ENCODE results near the gene GNG7. TPM values are rescaled to one million over a fixed set of nuclear protein-coding genes. Genes with fewer than 3 reads are reported as not detected.
"Not testable (repeated sequence)": the region's sequence is repeated elsewhere in the genome, so short reads cannot be mapped to it uniquely, and the experiment has no call there.

The GNG7 gene
- polyA plus RNA-seq, 4 donors = 5.3 to 7.1 (median 5.5) TPM

GRCh38 chr19:2608602-2608922 is 93.9 kb downstream of the GNG7 start:
- DNase-seq (ENCODE audit: low read depth in 4 of 4, low spot score in 3 of 4) = no peak

- DNase-seq (ENCODE audit: low read depth in 4 of 4, low spot score in 3 of 4) = no peak
These were observed 94.5 kb downstream of the GNG7 start for GRCh38 chr19:2607712-2608601.

- DNase-seq (ENCODE audit: low read depth in 4 of 4, low spot score in 3 of 4) = not testable (repeated sequence)
These were observed 95.7 kb downstream of the GNG7 start for GRCh38 chr19:2606774-2607173.

- not testable (repeated sequence) for DNase-seq (ENCODE audit: low read depth in 4 of 4, low spot score in 3 of 4)
These were observed 96.6 kb downstream of the GNG7 start for GRCh38 chr19:2605889-2606288.

- DNase-seq (ENCODE audit: low read depth in 4 of 4, low spot score in 3 of 4) = no peak
These were observed 97.7 kb downstream of the GNG7 start for GRCh38 chr19:2604747-2605329.

GRCh38 chr19:2603334-2603733 is 99.2 kb downstream of the GNG7 start:
- no peak for DNase-seq (ENCODE audit: low read depth in 4 of 4, low spot score in 3 of 4)

- DNase-seq (ENCODE audit: low read depth in 4 of 4, low spot score in 3 of 4) = no peak
These were observed 99.9 kb downstream of the GNG7 start for GRCh38 chr19:2602391-2603181.

- no peak for DNase-seq (ENCODE audit: low read depth in 4 of 4, low spot score in 3 of 4)
These were observed 101.3 kb downstream of the GNG7 start for GRCh38 chr19:2600914-2601870.

- no peak for DNase-seq (ENCODE audit: low read depth in 4 of 4, low spot score in 3 of 4)
These were observed 108.2 kb downstream of the GNG7 start for GRCh38 chr19:2594319-2594718.

GRCh38 chr19:2592824-2593223 is 109.7 kb downstream of the GNG7 start:
- DNase-seq (ENCODE audit: low read depth in 4 of 4, low spot score in 3 of 4) = no peak

GRCh38 chr19:2591537-2592291 is 110.8 kb downstream of the GNG7 start:
- DNase-seq (ENCODE audit: low read depth in 4 of 4, low spot score in 3 of 4) = no peak

GRCh38 chr19:2590630-2591399 is 111.7 kb downstream of the GNG7 start:
- DNase-seq (ENCODE audit: low read depth in 4 of 4, low spot score in 3 of 4) = no peak

- DNase-seq (ENCODE audit: low read depth in 4 of 4, low spot score in 3 of 4) = no peak
These were observed 113.1 kb downstream of the GNG7 start for GRCh38 chr19:2589441-2589840.

GRCh38 chr19:2588081-2588777 is 114.3 kb downstream of the GNG7 start:
- DNase-seq (ENCODE audit: low read depth in 4 of 4, low spot score in 3 of 4) = no peak

- no peak for DNase-seq (ENCODE audit: low read depth in 4 of 4, low spot score in 3 of 4)
These were observed 115.3 kb downstream of the GNG7 start for GRCh38 chr19:2587001-2587719.

GRCh38 chr19:2586196-2586595 is 116.3 kb downstream of the GNG7 start:
- DNase-seq (ENCODE audit: low read depth in 4 of 4, low spot score in 3 of 4) = no peak

GRCh38 chr19:2584002-2584401 is 118.5 kb downstream of the GNG7 start:
- DNase-seq (ENCODE audit: low read depth in 4 of 4, low spot score in 3 of 4) = no peak
